Fibroblast of mammary gland (primary cell): Measurements from ENCODE around the gene FBXO9.

ENCODE experiments used
- DNase-seq: peaks from one replicate; pipeline ENCODE4 v3.0.0-alpha.2; 2010; ENCODE audit warnings: low read depth
- H3K4me3 ChIP-seq: 2 replicates; pipeline ENCODE4 v1.5.1; 2011; ENCODE audit warnings: low read depth, mild to moderate bottlenecking, low read length, moderate library complexity; ENCODE audit not compliant: control insufficient read depth
- CTCF ChIP-seq: conservative IDR thresholded peaks from 2 replicates; pipeline ENCODE4 v1.5.1; 2011; ENCODE audit warnings: low read depth, low read length, inconsistent platforms; ENCODE audit not compliant: control insufficient read depth, insufficient read depth

FBXO9 gene

GRCh38 chr6:53027131-53027718, 38.0 kb upstream of the FBXO9 start:
- no peak for DNase-seq
- TF ChIP-seq CTCF = no peak
- no peak overlapping the region for H3K4me3 ChIP-seq

GRCh38 chr6:53028467-53028866, 36.7 kb upstream of the FBXO9 start:
- TF ChIP-seq CTCF = no peak
- no peak overlapping the region for H3K4me3 ChIP-seq
- no peak for DNase-seq

- H3K4me3 ChIP-seq = no peak overlapping the region
- no peak for DNase-seq
- no peak for TF ChIP-seq CTCF
These were observed 35.9 kb upstream of the FBXO9 start for GRCh38 chr6:53029257-53029656.

GRCh38 chr6:53029761-53030160, 35.4 kb upstream of the FBXO9 start:
- H3K4me3 ChIP-seq = no peak overlapping the region
- TF ChIP-seq CTCF = no peak
- DNase-seq = no peak

- TF ChIP-seq CTCF = no peak
- DNase-seq = no peak
- no peak overlapping the region for H3K4me3 ChIP-seq
These were observed 33.9 kb upstream of the FBXO9 start for GRCh38 chr6:53031281-53031680.

GRCh38 chr6:53032849-53033248, 32.4 kb upstream of the FBXO9 start:
- DNase-seq = peak; percentile 70
- TF ChIP-seq CTCF = no peak
- no peak overlapping the region for H3K4me3 ChIP-seq

- peak; percentile 89 for DNase-seq
- no peak for TF ChIP-seq CTCF
- no peak overlapping the region for H3K4me3 ChIP-seq
These were observed 31.4 kb upstream of the FBXO9 start for GRCh38 chr6:53033764-53034163.
